GM19239 (cell line): ENCODE measurements around the gene GGACT.

Experiments used
- DNase-seq: peaks from one replicate; pipeline ENCODE4 v3.0.0; 2011; ENCODE audit warnings: low spot score; ENCODE audit not compliant: insufficient read length
- FAIRE-seq: peaks from 2 replicates; lab custom pipeline; 2011; peaks lifted over from hg19 to GRCh38; lab: Jason Lieb, UNC

GGACT gene

DNA sequence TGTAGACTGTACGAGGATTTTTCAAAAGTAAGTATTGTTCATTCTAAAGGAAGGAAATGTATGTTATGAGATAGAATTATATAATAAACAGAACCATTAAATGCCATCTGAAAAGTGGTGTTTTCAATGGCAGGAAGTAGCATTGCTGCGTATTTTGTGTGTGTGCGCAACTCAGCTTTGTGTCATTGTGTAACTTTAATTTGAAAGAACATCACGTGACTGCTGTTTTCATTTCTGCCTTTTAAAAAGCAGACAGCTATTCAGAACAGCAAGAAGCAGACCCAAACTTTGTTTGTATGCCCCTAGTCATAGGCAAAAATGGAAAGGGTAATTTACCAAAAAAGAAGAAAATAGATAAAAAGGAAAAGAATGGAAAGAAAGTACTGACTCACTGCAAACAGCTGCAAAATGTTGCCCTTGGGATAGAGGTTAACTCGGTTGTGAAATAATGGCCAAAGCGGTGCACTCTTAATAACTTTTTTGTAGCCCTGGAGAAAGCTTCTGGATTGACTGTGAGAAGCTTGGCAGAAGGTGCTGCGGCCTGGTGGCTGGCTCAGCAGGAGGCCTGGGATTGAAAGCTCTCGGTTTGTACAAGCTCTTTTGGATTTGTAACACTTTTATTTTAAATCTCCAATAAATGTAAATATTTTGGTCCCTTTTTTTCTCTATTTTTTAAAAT, 97.3 kb downstream of the GGACT start:
- DNase-seq, result no peak
- FAIRE-seq, result no peak

DNA sequence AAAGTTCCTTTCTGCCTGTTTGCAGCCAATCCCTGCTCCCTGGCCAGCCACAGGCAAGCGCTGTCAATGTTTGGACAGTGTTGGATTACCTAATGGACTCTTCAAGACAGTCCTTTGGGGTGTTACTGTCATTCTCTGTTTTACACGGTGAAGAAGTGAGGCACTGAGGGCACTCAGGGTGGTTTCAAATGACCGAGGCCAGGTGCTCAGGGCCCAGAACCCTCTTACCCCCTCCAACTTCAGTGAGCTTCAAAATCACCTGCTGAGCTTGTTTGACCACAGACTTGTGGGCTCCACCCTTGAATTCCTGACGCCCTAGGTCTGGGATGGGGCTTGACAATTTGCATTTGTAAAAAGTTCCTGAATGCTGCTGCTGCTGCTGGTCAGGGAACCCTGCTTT, 97.9 kb downstream of the GGACT start:
- no peak for DNase-seq
- FAIRE-seq, result no peak

DNA sequence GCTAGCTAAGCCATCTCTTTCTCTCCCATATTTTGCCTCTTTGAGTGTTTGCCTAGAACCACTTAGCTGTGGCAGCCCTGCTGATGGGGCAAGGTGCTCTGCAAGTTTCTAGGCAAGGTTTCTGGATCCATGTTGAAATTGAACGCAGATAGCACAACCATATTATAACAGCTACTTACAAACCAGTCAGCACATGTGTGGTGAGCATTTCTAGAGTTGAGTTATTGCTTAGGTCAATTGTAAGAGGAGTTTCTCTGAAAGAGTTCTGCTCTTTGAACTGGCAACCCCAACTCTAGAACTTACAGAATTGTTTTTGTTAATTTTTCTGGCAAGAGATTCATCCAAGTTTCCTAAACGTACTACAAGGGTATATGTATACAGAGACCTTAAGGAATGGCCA, 103.3 kb downstream of the GGACT start:
- FAIRE-seq (no peak), DNase-seq (no peak)

DNA sequence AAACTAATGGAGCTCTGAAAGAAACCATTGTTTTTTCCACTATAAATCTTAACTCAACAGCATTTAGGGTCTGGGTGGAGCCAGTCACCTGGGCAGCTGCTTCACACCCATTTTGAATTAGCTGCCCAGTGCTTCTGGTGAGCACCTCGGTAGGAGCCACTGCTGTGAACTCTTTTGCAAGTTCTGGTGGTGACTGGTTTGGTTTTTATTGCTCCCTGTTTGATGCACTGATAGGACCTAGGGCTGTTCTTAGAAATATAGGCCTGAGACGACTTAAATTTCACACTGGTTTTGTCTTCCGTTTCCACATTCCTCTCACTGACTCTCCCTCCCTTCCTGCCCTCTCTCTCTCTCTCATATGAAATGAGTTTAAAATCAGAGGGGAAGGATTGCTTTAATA, 103.9 kb downstream of the GGACT start:
- FAIRE-seq (no peak), DNase-seq (no peak)

DNA sequence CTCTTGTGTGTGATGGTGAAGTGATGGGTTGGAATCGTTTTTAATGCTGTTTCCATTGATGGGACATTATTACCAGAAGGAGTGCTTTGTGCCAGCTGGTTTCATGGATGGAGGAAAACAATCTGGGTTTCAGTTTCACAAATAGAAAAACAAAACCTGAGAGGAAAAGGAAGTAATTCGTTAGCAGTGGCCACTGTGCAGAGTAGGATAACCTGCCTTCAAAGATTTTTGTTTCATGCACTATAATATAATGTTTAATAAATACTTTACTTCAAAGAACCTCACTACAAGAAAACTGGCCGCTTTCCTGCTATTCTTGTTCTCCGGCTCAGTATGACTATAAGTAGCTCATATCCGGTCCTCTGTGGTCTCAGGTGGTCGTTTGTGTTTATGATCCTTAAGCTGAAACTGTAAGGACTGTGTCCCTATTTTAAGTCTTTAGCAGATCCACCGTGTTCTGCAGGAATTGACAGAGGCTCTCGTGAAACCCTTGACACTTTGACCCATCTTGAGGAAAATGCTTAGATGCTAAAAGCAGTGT, 104.7 kb downstream of the GGACT start:
- DNase-seq (no peak), FAIRE-seq (no peak)

DNA sequence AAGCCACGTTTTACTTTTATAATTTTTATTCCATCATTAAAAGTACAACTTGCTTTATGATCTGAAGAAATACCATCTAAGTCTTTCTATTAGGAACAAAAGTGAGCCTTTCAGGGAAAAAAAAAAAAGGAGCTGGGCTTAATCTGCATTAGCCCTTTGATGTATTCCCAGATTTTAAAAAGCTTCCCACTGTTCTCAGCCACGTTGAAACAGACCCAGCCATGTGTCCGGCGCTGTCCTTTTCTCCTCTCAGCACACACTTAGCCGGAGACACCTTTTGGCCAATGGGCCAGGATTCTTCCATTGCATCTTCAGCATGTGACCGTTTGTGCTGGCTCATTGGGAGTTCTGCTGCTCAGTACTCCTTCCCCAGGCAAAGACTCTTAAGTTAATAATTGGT, 105.5 kb downstream of the GGACT start:
- DNase-seq (no peak), FAIRE-seq (no peak)

DNA sequence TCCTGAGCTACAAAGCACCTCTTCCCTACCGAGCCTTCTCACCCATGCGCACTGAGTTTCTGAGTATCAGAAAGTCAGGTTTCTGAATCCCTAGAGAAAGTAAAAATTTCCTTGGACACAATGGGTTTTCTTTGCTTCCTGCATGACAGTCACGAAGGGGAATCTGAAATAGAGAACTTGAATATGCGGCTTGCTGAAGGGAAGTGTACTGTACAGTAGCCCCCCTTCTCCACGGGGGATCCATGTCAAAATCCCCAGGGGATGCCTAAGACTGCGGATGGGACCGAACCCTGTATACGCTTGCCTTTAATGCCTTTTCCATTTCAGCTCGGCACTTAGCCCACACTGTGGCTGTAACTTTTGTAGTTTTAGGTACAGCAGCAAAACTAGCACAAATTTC, 107.9 kb downstream of the GGACT start:
- no peak for FAIRE-seq
- no peak for DNase-seq
